ENCODE data around the gene EP400.

DNA sequence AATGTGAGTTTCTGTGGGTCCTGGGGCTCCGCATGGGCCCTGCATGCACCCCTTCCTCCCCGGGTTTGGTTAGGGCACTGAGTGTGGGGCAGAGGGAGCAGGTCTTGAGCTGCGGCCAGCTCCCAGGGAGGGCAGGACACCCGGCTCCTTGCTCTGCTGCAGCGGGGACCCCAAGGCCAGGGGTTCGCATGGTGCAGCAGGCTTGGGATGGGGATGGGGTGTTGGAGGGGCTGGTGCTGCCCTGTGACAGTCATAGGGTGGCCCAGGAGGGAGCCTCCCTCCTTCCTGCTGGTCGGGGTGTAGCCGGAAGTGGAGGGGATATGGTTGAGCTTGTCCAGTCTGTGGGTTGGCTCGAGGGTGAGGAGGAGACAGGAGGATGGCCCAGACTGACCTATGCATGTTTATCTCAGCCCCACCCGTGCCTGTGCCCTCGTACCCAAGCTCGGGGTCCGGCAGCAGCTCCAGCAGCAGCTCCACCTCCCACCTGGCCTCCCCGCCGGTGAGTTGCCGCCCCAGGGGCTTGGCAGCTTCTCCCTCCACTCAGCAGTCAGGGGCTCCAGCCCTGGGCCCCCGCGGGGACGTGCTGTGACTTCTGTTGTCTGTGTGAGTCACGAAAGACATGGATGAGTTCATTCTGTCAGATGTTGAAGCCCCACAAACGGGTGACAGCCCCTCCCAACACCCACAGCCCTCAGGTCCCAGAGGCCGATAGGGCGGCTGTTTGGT, 39.3 kb upstream of the EP400 start:
- TF ChIP-seq, protein P1, sequence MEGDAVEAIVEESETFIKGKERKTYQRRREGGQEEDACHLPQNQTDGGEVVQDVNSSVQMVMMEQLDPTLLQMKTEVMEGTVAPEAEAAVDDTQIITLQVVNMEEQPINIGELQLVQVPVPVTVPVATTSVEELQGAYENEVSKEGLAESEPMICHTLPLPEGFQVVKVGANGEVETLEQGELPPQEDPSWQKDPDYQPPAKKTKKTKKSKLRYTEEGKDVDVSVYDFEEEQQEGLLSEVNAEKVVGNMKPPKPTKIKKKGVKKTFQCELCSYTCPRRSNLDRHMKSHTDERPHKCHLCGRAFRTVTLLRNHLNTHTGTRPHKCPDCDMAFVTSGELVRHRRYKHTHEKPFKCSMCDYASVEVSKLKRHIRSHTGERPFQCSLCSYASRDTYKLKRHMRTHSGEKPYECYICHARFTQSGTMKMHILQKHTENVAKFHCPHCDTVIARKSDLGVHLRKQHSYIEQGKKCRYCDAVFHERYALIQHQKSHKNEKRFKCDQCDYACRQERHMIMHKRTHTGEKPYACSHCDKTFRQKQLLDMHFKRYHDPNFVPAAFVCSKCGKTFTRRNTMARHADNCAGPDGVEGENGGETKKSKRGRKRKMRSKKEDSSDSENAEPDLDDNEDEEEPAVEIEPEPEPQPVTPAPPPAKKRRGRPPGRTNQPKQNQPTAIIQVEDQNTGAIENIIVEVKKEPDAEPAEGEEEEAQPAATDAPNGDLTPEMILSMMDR (IDR thresholded peaks at IDR 0.05; ENCODE audit: low read depth, low read length, poor library complexity, severe bottlenecking): no peak
- TF ChIP-seq EZH2phosphoT487 (IDR thresholded peaks at IDR 0.05; ENCODE audit: borderline replicate concordance, low read length): no peak
